Uterus (tissue), 2 donors: ENCODE data around the gene WDR74.

ENCODE experiments used
- POLR2A ChIP-seq, 2 donors: fragments of 450-650 bp; IDR thresholded peaks; one replicate each; pipeline ENCODE4 v1.6.1; 2016; ENCODE audit warnings: antibody characterized with exemption in 2 of 2, mild to moderate bottlenecking in 1 of 2, moderate library complexity in 1 of 2
- TF ChIP-seq, protein P1 (sequence below), 4 experiments: fragments of 200-600 bp in 2 of 4; fragments of 450-650 bp in 2 of 4; sonication (generic) in 2 of 4; IDR thresholded peaks; one replicate each; pipeline ENCODE4 v1.5.1; 2016 to 2019; ENCODE audit warnings: antibody characterized with exemption in 4 of 4, mild to moderate bottlenecking in 2 of 4, moderate library complexity in 1 of 4

- TF ChIP-seq, protein P1, sequence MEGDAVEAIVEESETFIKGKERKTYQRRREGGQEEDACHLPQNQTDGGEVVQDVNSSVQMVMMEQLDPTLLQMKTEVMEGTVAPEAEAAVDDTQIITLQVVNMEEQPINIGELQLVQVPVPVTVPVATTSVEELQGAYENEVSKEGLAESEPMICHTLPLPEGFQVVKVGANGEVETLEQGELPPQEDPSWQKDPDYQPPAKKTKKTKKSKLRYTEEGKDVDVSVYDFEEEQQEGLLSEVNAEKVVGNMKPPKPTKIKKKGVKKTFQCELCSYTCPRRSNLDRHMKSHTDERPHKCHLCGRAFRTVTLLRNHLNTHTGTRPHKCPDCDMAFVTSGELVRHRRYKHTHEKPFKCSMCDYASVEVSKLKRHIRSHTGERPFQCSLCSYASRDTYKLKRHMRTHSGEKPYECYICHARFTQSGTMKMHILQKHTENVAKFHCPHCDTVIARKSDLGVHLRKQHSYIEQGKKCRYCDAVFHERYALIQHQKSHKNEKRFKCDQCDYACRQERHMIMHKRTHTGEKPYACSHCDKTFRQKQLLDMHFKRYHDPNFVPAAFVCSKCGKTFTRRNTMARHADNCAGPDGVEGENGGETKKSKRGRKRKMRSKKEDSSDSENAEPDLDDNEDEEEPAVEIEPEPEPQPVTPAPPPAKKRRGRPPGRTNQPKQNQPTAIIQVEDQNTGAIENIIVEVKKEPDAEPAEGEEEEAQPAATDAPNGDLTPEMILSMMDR (IDR thresholded peaks at IDR 0.05), result no peak
- TF ChIP-seq POLR2A (IDR thresholded peaks at IDR 0.05), result no peak
Measured at GRCh38 chr11:62874851-62875250, 35.5 kb upstream of the WDR74 start.
